HG02763 (cell line): Measurements from ENCODE around the gene PHF2.

ENCODE experiments used
- ATAC-seq: cut with Tn5 transposase; IDR thresholded peaks from one replicate; pipeline ENCODE4 v1.9.1; 2021; ENCODE audit warnings: mild to moderate bottlenecking, moderate library complexity; ENCODE audit not compliant: unreplicated experiment

PHF2 gene

DNA sequence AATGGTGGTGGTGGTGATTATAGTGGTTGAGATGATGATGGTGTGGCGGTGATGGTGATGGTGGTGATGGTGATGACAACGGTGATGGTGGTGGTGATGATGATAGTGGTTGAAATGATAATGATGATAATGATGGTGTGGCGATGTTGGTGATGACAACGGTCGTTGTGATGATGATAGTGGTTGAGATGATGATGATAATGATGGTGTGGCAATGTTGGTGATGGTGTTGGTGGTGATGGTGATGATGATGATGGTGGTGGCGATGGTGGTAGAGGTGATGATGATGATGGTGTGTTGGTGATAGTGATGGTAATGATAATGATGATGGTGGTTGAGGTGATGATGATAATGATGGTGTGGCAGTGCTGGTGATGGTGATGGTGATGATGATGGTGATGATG is 48.0 kb downstream of the PHF2 start:
- no peak for ATAC-seq

- ATAC-seq: no peak
Measured at GRCh38 chr9:93624977-93625376, 48.6 kb downstream of the PHF2 start.

DNA sequence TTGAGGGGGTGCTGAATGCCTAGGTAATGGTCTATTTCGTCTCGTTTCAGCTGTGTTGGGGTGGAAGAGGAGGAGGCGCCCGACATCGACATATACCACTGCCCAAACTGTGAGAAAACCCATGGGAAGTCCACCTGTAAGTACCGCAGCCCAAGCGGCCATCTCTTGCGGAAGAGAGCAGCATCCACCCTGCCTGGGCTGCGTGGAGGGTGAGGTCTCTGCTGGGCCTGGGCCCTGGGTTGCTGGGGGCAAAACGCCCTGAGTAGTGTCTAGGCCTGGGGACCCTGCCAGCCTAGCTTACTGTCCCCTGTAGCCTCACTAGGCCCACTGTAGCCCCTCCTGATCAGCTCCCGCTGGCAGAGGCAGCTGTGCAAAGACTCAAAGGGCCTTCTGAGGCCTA is 53.5 kb downstream of the PHF2 start:
- ATAC-seq: no peak

GRCh38 chr9:93630806-93631411 is 54.5 kb downstream of the PHF2 start:
- no peak for ATAC-seq

- no peak for ATAC-seq
Measured at GRCh38 chr9:93633492-93634221, 57.3 kb downstream of the PHF2 start.

DNA sequence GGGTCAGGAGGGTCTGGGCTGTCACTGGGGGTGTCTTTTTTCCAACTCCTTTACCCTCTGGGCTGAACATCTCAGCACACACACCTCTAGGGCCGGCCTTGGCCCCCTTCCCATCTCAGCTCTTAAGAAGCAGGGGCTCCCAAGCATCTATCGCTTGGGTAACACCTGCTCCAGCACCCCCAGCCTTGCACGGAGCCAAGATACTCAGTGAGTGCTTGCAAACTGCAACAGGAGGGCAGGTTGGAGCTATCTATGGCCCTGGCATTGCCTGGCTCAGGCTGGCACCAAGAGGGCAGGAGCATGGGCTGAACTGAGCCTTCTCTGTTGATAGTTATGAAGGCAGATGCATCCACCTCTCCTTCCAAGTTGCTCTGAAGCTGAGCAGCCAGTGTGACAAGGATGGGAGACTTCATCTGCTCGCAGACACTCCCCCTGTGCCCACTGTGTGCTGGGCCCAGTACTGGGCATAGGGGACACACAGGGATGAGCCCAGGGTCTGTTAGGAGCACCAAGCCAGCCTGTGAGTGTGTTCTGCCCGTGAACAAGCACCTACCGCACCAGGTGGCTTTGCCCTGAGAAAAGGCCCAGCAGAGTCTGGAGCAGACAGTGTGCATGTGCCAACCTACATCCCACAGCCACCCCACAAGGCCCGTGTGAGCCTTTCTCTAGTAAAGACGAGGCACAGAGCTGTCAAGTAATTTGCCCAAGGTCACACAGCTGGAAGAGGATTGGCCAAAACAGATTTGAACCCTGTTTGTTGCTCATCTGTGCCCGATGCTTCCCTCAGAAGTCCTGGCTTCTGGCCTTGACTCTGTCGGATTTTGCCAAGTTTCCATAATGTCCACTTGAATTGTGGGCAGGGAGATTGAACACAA is 58.2 kb downstream of the PHF2 start:
- no peak for ATAC-seq

- ATAC-seq: no peak
Measured at GRCh38 chr9:93635186-93636107, 59.1 kb downstream of the PHF2 start.

DNA sequence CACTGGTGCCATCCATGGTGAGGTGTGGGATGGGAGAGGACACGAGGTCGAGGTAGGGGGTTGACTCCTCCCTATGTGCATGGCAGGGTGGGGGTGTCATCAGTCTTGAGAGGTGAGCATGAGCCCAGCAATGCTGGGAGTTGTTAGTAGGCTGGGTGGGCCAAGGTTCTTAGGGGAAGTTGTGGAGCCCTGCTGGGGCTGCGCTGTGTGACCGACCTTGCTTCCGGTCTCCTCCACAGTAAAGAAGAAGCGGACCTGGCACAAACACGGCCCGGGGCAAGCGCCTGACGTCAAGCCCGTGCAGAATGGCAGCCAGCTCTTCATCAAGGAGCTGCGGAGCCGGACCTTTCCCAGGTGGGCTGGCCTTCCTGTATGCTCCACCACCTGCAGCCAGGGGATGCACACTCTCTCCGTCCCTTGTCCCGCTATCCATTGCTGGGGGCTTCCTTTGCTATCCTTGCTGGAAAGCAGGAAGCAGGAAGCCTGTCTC is 59.8 kb downstream of the PHF2 start:
- no peak for ATAC-seq

- no peak for ATAC-seq
Measured at GRCh38 chr9:93636667-93637066, 60.3 kb downstream of the PHF2 start.

DNA sequence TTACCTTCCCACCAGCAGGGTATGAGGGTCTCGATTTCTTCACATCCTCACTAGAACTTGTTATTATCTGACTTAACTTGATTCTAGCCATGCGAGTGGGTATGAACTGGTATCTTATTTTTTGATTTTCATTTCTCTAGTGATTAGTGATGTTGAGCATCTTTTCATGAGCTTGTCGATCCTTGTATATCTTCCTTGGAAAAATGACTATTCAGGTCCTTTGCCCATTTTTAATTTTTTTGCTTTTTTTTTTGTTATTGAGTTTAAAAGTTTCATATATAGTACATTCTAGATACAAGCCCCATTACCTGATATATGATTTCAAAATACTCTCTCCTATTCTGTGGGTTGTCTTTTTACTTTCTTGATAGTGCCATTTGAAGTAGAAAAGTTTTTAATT is 61.5 kb downstream of the PHF2 start:
- ATAC-seq: no peak

DNA sequence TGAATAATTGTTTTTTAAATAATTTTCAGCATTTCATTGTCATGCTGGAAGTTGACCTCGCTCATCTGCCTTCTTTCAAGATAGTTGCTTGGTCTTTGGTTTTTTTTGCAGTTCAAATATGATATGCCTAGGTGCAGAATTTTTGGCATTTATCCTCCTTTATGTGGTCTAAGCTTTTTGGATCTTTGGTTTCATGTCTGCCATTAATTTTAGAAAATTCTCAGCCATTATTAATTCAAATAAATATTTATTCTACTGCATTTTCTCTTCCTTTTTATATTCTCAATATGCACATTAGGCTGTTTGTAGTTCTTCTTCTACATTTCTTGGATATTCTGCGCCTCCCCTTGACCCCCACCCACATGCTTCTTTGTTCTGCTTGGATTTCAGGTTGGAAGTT is 63.6 kb downstream of the PHF2 start:
- no peak for ATAC-seq

DNA sequence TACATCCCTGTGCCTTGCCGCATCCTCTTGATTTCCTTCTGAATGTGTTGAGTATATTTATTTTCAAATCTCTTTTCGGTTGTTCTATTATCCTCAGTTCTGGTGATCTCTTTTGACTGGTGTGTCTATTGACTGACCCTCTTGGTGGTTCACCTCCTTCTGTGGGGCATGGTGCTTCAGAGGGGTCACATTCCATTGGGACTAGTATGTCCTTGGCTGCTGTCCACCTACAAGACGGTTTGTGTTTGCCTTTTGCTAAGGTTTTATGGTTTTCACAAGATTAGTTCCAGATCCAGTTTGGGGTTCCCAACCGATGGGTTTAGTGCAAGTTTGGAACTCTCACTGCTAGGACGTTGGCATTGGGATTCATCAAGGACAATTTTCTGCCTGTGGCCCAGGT is 66.6 kb downstream of the PHF2 start:
- no peak for ATAC-seq

DNA sequence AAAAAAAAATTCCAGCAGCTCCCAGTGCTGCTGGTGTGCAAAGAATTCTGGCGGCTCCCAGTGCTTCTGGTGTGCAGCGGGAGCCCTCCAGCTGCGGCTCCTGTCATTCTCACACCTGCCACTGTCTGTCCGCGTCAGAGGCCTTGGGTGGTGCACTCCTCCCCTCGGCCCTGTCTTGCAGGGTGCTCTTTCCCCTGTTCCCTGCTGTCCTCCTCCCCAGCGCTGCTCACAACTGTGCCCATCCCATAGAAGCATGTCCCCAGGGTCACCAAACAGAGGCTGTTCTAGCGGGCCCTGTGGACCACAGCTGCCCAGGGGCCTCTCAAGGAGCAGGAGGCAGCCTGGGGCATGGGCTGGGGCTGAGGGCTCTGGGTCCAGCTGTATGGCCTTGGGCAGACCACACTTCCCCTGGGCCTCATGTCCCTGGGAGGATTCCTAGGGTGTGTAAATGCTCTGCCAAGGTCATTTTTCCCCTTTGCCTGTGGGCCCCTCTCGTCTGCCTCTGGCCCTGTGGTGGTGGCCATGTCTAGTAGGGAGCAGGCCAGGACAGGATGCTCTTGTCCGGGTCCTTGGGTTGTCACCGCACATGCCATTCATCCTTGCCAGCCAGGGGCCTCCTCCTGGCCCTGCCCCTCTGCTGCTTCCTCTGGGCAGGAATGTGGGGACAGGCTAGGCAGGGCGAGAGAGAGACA is 68.2 kb downstream of the PHF2 start:
- ATAC-seq: no peak

DNA sequence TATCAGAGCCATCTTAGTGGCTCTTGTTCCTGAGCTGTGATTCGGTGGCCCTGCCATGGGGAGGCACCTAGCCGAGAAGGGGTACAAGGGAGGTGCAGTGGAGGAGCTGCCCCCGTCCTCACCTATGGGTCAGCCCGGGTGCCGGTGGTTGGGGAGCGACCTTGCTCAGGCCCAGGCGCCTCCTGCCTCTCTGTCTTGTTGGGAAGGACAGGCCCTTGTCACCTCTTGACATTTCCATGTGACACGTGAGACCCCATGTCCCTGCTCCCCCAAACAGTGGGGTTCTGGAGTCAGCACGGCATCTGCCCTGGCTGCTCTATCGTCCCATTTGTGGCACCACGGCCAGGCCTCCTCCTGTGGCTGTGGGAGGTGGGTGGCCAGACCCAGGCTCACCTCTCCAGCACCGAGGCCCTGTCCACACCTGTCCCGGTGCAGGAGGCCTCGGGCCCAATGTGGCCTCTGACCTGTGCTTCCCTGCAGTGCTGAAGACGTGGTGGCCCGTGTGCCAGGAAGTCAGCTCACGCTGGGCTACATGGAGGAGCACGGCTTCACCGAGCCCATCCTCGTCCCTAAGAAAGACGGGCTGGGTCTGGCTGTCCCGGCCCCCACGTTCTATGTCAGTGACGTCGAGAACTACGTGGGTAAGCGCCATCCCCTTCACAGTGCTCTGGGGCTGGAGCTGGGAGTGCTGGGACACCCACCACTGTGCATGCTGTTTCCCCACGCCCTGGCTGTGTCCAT is 68.9 kb downstream of the PHF2 start:
- ATAC-seq: no peak

DNA sequence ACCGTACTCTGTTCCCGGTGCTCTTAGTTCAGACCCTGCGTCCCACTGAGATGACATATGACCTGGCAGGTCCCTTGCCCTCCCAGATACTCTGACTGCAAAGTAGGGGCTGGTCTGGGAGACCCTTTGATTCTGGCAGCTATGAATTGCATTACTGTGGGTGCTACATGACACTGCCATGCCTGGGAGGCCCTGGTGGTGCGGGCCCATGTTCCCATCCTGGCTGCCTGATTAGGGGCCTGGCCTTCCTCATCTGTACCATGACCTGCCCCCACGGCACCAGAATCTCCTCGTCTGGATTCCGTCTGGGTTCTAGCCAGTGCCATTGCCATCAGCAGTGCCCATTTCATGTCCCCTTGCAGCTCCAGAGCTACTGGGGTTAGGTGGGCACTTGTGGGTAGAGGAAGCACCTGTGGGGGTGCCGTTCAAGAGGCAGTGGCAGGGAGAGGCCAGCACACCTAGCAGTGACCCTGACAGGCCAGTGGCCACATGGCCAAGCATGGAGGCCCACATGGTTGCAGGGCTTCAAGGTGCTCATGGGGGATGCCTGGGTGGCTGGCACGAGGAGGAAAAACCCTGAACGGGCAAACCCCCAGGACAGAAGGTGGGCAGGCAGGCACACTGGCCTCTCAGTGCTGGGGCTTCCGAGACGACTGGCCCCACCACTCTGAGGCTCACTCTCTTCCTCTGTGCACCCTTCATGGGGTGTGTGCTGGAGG is 69.7 kb downstream of the PHF2 start:
- ATAC-seq: no peak

GRCh38 chr9:93646640-93647178 is 70.3 kb downstream of the PHF2 start:
- no peak for ATAC-seq

- ATAC-seq: no peak
Measured at GRCh38 chr9:93648181-93648580, 71.8 kb downstream of the PHF2 start.

DNA sequence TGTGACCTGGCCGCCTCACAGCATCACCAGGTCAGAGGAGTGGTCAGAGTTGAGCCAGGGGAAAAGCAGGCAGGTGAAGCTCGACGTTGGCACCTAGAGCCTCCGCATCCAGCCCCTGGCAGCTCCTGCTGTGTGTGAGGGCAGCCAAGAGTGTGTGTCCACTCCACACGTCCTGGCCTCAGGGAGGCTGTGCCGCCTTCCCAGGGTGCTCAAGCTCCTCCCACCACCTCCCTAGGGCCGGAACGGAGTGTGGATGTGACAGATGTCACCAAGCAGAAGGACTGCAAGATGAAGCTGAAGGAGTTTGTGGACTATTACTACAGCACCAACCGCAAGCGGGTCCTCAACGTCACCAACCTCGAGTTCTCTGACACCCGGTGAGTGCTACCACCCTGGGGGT is 72.5 kb downstream of the PHF2 start:
- no peak for ATAC-seq
